ENCODE results near the gene CHSY1. TPM values are rescaled to one million over a fixed set of nuclear protein-coding genes. Genes with fewer than 3 reads are reported as not detected.

CHSY1 gene
- total and polyA plus RNA-seq, 2 of the 4 experiments (the other 2 are of a cell fraction), result 40.9 to 53.2 TPM

GRCh38 chr15:101239724-101240136 lies 12.1 kb downstream of the CHSY1 start:
- H3K27ac ChIP-seq (ENCODE audit: insufficient read depth, low read length), result peak overlapping the region; percentile 35; the same call in 1 of the 2 replicates
- TF ChIP-seq RCOR1 (IDR thresholded peaks at IDR 0.05; ENCODE audit: insufficient replicate concordance, low read length), result no peak
- no peak for TF ChIP-seq FOS (IDR thresholded peaks at IDR 0.05; ENCODE audit: low read depth, low read length)
- no peak for TF ChIP-seq BHLHE40 (IDR thresholded peaks at IDR 0.05; ENCODE audit: low read depth, low read length)
- no peak for TF ChIP-seq ELK1 (IDR thresholded peaks at IDR 0.05; ENCODE audit: borderline replicate concordance, low read depth, low read length)
- no peak for TF ChIP-seq MAZ (IDR thresholded peaks at IDR 0.05; ENCODE audit: borderline replicate concordance, low read depth, low read length)
- H3K56ac ChIP-seq (ENCODE audit: extremely low read depth, insufficient read depth, low read length), result no peak overlapping the region
- H3K9me3 ChIP-seq (ENCODE audit: control insufficient read depth, insufficient read depth, low read length), result no peaks in the 10 kb centered on the region
- dilution Hi-C loops (cut with HindIII; ENCODE audit: low sequenced_read_pairs, unreplicated experiment), result no loop called here
- no peak for DNase-seq
- ChIA-PET POLR2A (ENCODE audit: unreplicated experiment) (no interaction called here), CTCF (interaction anchor here (0.9 to 1.5 kb wide), 2 partner anchors 23 to 45 kb away, joined by 3 to 4 read pairs; no protein-coding TSS in a partner anchor)
- H3K23ac ChIP-seq (ENCODE audit: low read depth, low read length), result peak overlapping the region; percentile 71
- intact Hi-C loops (cut with micrococcal nuclease), result loop anchor here (2.0 to 5.0 kb wide), 2 partner anchors 15 to 32 kb away; no protein-coding TSS in a partner anchor
- no peak overlapping the region for H2AFZ ChIP-seq (replicated peaks; ENCODE audit: low read length, poor library complexity)
- peaks cover 41% of the 10 kb centered on the region for H3K9me1 ChIP-seq (ENCODE audit: insufficient read depth, low read length)
- in situ Hi-C loops (cut with MboI; ENCODE audit: low sequenced_read_pairs), result no loop called here
- ATAC-seq (ENCODE audit: low read depth), result no peak
- H4K91ac ChIP-seq (ENCODE audit: insufficient read depth, low read depth, low read length), result no peak overlapping the region
- no peak overlapping the region for H3K18ac ChIP-seq (ENCODE audit: low read depth, low read length)
- H3K27me3 ChIP-seq (ENCODE audit: control insufficient read depth, insufficient read depth, low read length), result no peaks in the 10 kb centered on the region
- H2BK5ac ChIP-seq (ENCODE audit: low read depth, low read length, poor library complexity, severe bottlenecking), result peak overlapping the region; percentile 28
- no peak overlapping the region for H3K9ac ChIP-seq (ENCODE audit: low read depth, low read length)
- no TSS peak for BruUV-seq (replicated peaks)
- H4K5ac ChIP-seq (ENCODE audit: low read depth, low read length), result no peak overlapping the region; the same call in 1 of the 2 replicates
- peak overlapping the region; percentile 22; the same call in 1 of the 2 replicates for H3K14ac ChIP-seq (replicated peaks; ENCODE audit: low read depth, low read length)
- no peak overlapping the region for H2BK15ac ChIP-seq (ENCODE audit: low read depth, low read length)
- H2AK5ac ChIP-seq (ENCODE audit: low read depth, low read length), result no peak overlapping the region
- H3K4me2 ChIP-seq (ENCODE audit: low read depth, low read length), result peak overlapping the region; percentile 5; the same call in 1 of the 2 replicates
- H4K8ac ChIP-seq (ENCODE audit: low read depth in 2 of 2, low read length in 2 of 2), result no peak overlapping the region
- H3K36me3 ChIP-seq (ENCODE audit: control insufficient read depth, insufficient read depth, low read length), result peaks cover 17% of the 10 kb centered on the region
- H2BK20ac ChIP-seq (ENCODE audit: low read depth, low read length), result no peak overlapping the region
- no peak overlapping the region for H2BK120ac ChIP-seq (ENCODE audit: low read depth, low read length)
- H3K4me3 ChIP-seq (ENCODE audit: insufficient read depth, low read depth, low read length), result no peak overlapping the region
- no peak overlapping the region for H3K4ac ChIP-seq (ENCODE audit: low read depth, low read length)
- WGBS, 2 experiments (ENCODE audit: extremely low coverage in 2 of 2, insufficient read length in 1 of 2), result no CpG with 5 or more reads among the region's 6 CpGs
- H3K4me1 ChIP-seq (ENCODE audit: control insufficient read depth, insufficient read depth, low read length), result peaks cover 27% of the 10 kb centered on the region
- H3K79me1 ChIP-seq (ENCODE audit: low read depth in 1 of 2, low read length in 2 of 2), result peaks cover 8 to 70% of the 10 kb centered on the region in 2 experiments; a peak in 3 of 4 replicates
- peaks cover 98% of the 10 kb centered on the region for H4K20me1 ChIP-seq (ENCODE audit: insufficient read depth, low read length)
- H2AK9ac ChIP-seq (replicated peaks; ENCODE audit: low read depth, low read length, poor library complexity), result peak overlapping the region; percentile 19
